Measurements from ENCODE around the gene DPYD.

DPYD gene

GRCh38 chr1:97383797-97384196 is 537.0 kb downstream of the DPYD start:
- Histone ChIP-seq H3F3A (ENCODE audit: insufficient read depth) (no peaks in the 10 kb centered on the region), H3K9ac (ENCODE audit: low read length) (no peak overlapping the region), H3K9me3 (ENCODE audit: insufficient read depth, low read length) (no peaks in the 10 kb centered on the region), H3K27me3 (ENCODE audit: low read length) (no peaks in the 10 kb centered on the region), H3K79me2 (ENCODE audit: insufficient read depth, low read length) (no peaks in the 10 kb centered on the region), H3K36me3 (ENCODE audit: low read length) (no peaks in the 10 kb centered on the region), H3K4me2 (ENCODE audit: low read depth, low read length, poor library complexity, severe bottlenecking) (no peak overlapping the region), H3K4me3 (ENCODE audit: insufficient read depth, low read length, poor library complexity, severe bottlenecking) (no peak overlapping the region), H4K20me1 (ENCODE audit: low read depth, low read length) (no peaks in the 10 kb centered on the region), H2AFZ (ENCODE audit: low read depth, low read length, severe bottlenecking) (no peak overlapping the region), H3K9me2 (replicated peaks; ENCODE audit: insufficient read depth, low read length) (no peaks in the 10 kb centered on the region), H3K27ac (ENCODE audit: low read depth, low read length) (no peak overlapping the region)
- TF ChIP-seq EZH2phosphoT487 (conservative IDR thresholded peaks at IDR 0.05; ENCODE audit: low read length): no peak
- TF ChIP-seq, protein P1, sequence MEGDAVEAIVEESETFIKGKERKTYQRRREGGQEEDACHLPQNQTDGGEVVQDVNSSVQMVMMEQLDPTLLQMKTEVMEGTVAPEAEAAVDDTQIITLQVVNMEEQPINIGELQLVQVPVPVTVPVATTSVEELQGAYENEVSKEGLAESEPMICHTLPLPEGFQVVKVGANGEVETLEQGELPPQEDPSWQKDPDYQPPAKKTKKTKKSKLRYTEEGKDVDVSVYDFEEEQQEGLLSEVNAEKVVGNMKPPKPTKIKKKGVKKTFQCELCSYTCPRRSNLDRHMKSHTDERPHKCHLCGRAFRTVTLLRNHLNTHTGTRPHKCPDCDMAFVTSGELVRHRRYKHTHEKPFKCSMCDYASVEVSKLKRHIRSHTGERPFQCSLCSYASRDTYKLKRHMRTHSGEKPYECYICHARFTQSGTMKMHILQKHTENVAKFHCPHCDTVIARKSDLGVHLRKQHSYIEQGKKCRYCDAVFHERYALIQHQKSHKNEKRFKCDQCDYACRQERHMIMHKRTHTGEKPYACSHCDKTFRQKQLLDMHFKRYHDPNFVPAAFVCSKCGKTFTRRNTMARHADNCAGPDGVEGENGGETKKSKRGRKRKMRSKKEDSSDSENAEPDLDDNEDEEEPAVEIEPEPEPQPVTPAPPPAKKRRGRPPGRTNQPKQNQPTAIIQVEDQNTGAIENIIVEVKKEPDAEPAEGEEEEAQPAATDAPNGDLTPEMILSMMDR (IDR thresholded peaks at IDR 0.05; ENCODE audit: insufficient read depth, low read length, poor library complexity, severe bottlenecking): no peak

- no peak for TF ChIP-seq EZH2phosphoT487 (conservative IDR thresholded peaks at IDR 0.05; ENCODE audit: low read length)
- TF ChIP-seq, protein P1 (IDR thresholded peaks at IDR 0.05; ENCODE audit: insufficient read depth, low read length, poor library complexity, severe bottlenecking): no peak
- H3K4me3 ChIP-seq (ENCODE audit: insufficient read depth, low read length, poor library complexity, severe bottlenecking): no peak overlapping the region
- H3K79me2 ChIP-seq (ENCODE audit: insufficient read depth, low read length): no peaks in the 10 kb centered on the region
- H3K27ac ChIP-seq (ENCODE audit: low read depth, low read length): no peak overlapping the region
- no peak overlapping the region for H3K4me2 ChIP-seq (ENCODE audit: low read depth, low read length, poor library complexity, severe bottlenecking)
- no peaks in the 10 kb centered on the region for H3F3A ChIP-seq (ENCODE audit: insufficient read depth)
- no peaks in the 10 kb centered on the region for H3K27me3 ChIP-seq (ENCODE audit: low read length)
- H2AFZ ChIP-seq (ENCODE audit: low read depth, low read length, severe bottlenecking): no peak overlapping the region
- H3K9ac ChIP-seq (ENCODE audit: low read length): no peak overlapping the region
- no peaks in the 10 kb centered on the region for H4K20me1 ChIP-seq (ENCODE audit: low read depth, low read length)
- H3K9me3 ChIP-seq (ENCODE audit: insufficient read depth, low read length): no peaks in the 10 kb centered on the region
- H3K9me2 ChIP-seq (replicated peaks; ENCODE audit: insufficient read depth, low read length): no peaks in the 10 kb centered on the region
- H3K36me3 ChIP-seq (ENCODE audit: low read length): no peaks in the 10 kb centered on the region
These were observed 538.6 kb downstream of the DPYD start for GRCh38 chr1:97382206-97382605.

DNA sequence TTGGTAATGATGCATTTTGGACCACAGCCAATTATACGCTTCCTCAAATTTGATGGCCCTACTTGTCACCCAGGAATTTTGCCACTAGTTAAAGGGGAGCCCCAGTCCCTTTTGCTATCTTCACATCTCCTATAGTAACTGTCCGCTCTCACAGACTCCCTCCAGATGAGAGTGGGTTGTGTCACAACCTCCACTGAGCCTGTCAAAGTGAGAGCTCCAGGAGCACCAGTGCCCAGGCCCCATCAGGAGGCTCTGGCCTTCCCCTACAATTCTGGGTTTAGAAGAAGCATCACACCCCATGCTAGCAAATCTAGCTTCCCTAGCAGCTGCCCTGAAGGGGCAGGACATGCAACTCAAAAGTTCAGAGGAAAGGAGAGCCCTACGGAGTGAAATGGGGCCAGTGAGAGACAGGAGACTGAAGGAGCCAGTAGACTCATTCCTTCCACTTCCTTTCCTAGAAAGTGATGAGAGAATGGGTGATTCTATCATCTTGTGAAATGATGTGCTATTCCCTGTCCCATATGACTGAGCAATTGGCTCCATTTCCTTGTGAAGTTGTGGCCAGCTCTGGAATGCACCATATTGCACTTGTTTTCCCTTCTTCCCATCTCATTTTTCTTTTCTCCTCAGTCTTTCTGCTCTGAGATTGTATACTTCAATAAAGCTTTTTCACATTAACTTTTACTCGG is 541.3 kb downstream of the DPYD start:
- no peaks in the 10 kb centered on the region for H4K20me1 ChIP-seq (ENCODE audit: low read depth, low read length)
- no peaks in the 10 kb centered on the region for H3K9me2 ChIP-seq (replicated peaks; ENCODE audit: insufficient read depth, low read length)
- no peak for TF ChIP-seq EZH2phosphoT487 (conservative IDR thresholded peaks at IDR 0.05; ENCODE audit: low read length)
- TF ChIP-seq, protein P1 (IDR thresholded peaks at IDR 0.05; ENCODE audit: insufficient read depth, low read length, poor library complexity, severe bottlenecking): no peak
- no peaks in the 10 kb centered on the region for H3K27me3 ChIP-seq (ENCODE audit: low read length)
- H3K79me2 ChIP-seq (ENCODE audit: insufficient read depth, low read length): no peaks in the 10 kb centered on the region
- H3K9ac ChIP-seq (ENCODE audit: low read length): no peak overlapping the region
- H3K27ac ChIP-seq (ENCODE audit: low read depth, low read length): no peak overlapping the region
- H3K9me3 ChIP-seq (ENCODE audit: insufficient read depth, low read length): no peaks in the 10 kb centered on the region
- H2AFZ ChIP-seq (ENCODE audit: low read depth, low read length, severe bottlenecking): no peak overlapping the region
- H3K36me3 ChIP-seq (ENCODE audit: low read length): no peaks in the 10 kb centered on the region
- H3K4me2 ChIP-seq (ENCODE audit: low read depth, low read length, poor library complexity, severe bottlenecking): no peak overlapping the region
- H3F3A ChIP-seq (ENCODE audit: insufficient read depth): no peaks in the 10 kb centered on the region
- H3K4me3 ChIP-seq (ENCODE audit: insufficient read depth, low read length, poor library complexity, severe bottlenecking): no peak overlapping the region

Data from SU-DHL-6 (cell line).